AG20443 (cell line): ENCODE measurements around the gene MYO1F.
"Not testable (repeated sequence)": the region's sequence is repeated elsewhere in the genome, so short reads cannot be mapped to it uniquely, and the experiment has no call there.

Experiments used
- DNase-seq: peaks from one replicate; pipeline ENCODE4 v3.0.0; 2012; ENCODE audit warnings: low spot score, mixed read lengths

MYO1F gene

GRCh38 chr19:8515317-8515716 lies 61.9 kb downstream of the MYO1F start:
- no peak for DNase-seq

- not testable (repeated sequence) for DNase-seq
Observed at GRCh38 chr19:8514505-8515009, 62.7 kb downstream of the MYO1F start.

GRCh38 chr19:8513687-8514504 lies 63.3 kb downstream of the MYO1F start, which contains the start of gene ZNF414:
Gene ZNF414 (minus strand): TSS chr19:8514167. CDS start chr19:8514046, 121 bp downstream.
- DNase-seq, result peak; percentile 98

GRCh38 chr19:8513036-8513686 lies 64.1 kb downstream of the MYO1F start:
- DNase-seq, result no peak

GRCh38 chr19:8512115-8512967 lies 64.9 kb downstream of the MYO1F start:
- DNase-seq, result peak; percentile 49

GRCh38 chr19:8511573-8512101 lies 65.6 kb downstream of the MYO1F start:
- no peak for DNase-seq

- DNase-seq, result no peak
Observed at GRCh38 chr19:8510589-8511115, 66.6 kb downstream of the MYO1F start.

GRCh38 chr19:8506402-8506957 lies 70.8 kb downstream of the MYO1F start:
- no peak for DNase-seq

GRCh38 chr19:8505680-8506401 lies 71.4 kb downstream of the MYO1F start:
- DNase-seq, result peak; percentile 90

GRCh38 chr19:8504919-8505318 lies 72.3 kb downstream of the MYO1F start:
- no peak for DNase-seq

- no peak for DNase-seq
Observed at GRCh38 chr19:8504171-8504570, 73.1 kb downstream of the MYO1F start.

- DNase-seq, result no peak
Observed at GRCh38 chr19:8503510-8503909, 73.7 kb downstream of the MYO1F start.

GRCh38 chr19:8501981-8502380 lies 75.3 kb downstream of the MYO1F start:
- no peak for DNase-seq

- DNase-seq, result no peak
Observed at GRCh38 chr19:8501516-8501915, 75.7 kb downstream of the MYO1F start.

GRCh38 chr19:8500158-8500557 lies 77.1 kb downstream of the MYO1F start:
- DNase-seq, result no peak

GRCh38 chr19:8499048-8499833 lies 78.0 kb downstream of the MYO1F start:
- no peak for DNase-seq

- no peak for DNase-seq
Observed at GRCh38 chr19:8498295-8498694, 78.9 kb downstream of the MYO1F start.

GRCh38 chr19:8494158-8494557 lies 83.1 kb downstream of the MYO1F start:
- DNase-seq, result no peak

GRCh38 chr19:8491574-8491973 lies 85.7 kb downstream of the MYO1F start:
- DNase-seq, result no peak

GRCh38 chr19:8490873-8491272 lies 86.4 kb downstream of the MYO1F start:
- DNase-seq, result no peak
